HL-60/S4 treated with retinoic acid at 250 ng/mL for 4 days and 3 days (cell line): ENCODE measurements around the gene GALNT18.

Experiments used
- in situ Hi-C: fragments of 300-500 bp; cut with MboI; formaldehyde crosslinking; loops from 2 replicates; pipeline ENCODE4 v1.7.0; 2022; ENCODE audit warnings: low sequenced_read_pairs

Gene GALNT18

GRCh38 chr11:11621573-11622339 lies at the start of gene GALNT18:
GALNT18 (minus strand) TSS chr11:11622005.
- in situ Hi-C loops = no loop called here

DNA sequence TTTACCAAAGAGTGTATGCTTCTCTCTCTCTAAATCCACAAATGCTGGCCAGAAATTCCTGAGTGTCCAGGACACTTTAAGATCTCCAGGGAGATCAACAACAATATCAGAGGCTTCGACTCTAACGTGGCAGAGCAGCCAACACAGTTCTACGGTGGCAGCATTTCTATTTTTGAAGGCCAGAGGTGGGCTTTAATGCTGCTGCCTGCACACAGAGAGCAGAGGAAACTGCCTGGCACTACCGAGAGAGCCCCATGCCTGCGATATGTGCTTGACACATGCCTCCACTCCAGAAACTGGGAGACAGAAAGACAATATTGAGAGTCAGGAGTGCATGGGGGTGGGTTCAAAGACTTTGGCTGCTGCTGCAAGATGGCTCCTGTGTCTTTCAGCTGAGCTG lies 48.8 kb upstream of the GALNT18 start:
- in situ Hi-C loops = no loop called here

- in situ Hi-C loops = no loop called here
Observed at GRCh38 chr11:11669233-11669846, 47.5 kb upstream of the GALNT18 start.

DNA sequence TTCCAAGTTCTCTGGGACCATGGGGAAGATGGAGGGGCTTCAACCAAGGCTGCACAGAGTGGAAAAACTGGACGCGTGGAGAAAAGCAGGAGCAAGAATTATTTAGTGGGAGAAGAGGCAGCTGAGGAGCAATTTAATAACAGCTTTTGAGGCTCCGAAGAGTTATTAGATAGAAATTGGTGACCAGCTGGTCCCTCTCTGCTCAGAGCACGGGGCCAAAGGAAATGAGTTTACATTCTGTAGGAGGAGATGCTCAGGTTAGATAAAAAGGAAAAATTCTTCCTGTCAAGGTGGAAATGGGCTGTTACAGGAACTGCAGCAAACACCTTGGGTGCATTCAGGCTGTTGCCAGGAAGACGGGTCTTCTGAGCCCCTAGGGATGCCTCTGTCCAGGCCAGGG lies 47.0 kb upstream of the GALNT18 start:
- in situ Hi-C loops = no loop called here

GRCh38 chr11:11668274-11668673 lies 46.5 kb upstream of the GALNT18 start:
- in situ Hi-C loops = no loop called here

GRCh38 chr11:11667056-11667455 lies 45.3 kb upstream of the GALNT18 start:
- in situ Hi-C loops = no loop called here

DNA sequence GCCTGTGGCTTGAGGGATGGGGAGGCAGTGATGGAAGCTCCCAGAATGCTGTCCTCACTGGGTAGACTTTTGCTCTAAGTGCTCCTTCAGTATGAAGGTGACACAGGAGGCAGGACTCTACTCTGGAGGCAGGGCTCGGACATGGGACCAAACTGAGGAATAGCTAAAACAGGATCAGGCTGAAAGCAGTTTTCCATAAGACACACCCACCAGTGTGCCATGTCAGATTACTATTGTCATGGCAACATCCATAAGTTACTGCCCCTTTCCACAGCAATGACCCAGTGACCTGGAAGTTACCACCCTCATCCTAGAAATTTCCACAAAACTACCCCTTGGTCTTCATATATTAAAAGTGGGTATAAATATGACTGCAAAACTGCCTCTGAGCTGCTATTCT lies 43.6 kb upstream of the GALNT18 start:
- in situ Hi-C loops = no loop called here

DNA sequence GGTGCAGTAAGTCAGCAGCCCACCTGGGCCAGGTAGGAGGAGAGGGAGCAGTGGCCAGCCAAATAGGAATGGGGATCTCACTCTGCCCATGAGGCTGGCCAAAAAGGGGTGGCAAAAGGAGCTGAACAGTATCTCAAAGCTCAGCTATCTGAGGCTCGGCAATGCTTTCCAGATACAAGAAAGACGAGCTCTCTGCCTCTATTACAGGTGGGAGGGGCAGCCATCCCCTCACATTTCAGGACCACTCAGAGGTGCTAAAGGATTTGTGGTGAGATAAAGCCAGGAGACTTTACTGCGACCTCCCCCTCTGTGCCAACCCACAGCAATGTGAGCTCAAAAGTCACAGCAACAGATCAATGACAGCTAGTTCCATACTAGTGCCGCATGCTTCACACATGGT lies 42.1 kb upstream of the GALNT18 start:
- in situ Hi-C loops = no loop called here

- in situ Hi-C loops = no loop called here
Observed at GRCh38 chr11:11662578-11662977, 40.8 kb upstream of the GALNT18 start.

- in situ Hi-C loops = no loop called here
Observed at GRCh38 chr11:11661326-11662040, 39.7 kb upstream of the GALNT18 start.

DNA sequence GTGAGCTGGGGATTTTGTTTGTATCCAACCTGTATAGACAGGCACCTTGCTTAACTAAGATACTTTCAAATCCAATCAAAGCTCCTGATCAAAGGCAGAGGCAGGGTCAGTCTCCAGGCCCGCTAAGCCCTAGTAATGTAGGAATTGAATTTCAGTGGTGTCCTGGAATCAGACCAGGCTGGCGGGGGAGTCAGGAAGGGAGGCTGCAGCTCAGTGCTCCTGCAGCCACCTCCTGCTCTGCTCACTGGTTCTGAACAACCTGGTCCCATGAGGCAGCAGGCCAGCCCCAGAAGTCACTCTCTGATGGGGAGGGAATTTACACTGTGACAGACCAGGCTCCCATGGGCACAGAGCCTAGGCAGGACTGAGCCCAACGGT lies 38.5 kb upstream of the GALNT18 start:
- in situ Hi-C loops = no loop called here

DNA sequence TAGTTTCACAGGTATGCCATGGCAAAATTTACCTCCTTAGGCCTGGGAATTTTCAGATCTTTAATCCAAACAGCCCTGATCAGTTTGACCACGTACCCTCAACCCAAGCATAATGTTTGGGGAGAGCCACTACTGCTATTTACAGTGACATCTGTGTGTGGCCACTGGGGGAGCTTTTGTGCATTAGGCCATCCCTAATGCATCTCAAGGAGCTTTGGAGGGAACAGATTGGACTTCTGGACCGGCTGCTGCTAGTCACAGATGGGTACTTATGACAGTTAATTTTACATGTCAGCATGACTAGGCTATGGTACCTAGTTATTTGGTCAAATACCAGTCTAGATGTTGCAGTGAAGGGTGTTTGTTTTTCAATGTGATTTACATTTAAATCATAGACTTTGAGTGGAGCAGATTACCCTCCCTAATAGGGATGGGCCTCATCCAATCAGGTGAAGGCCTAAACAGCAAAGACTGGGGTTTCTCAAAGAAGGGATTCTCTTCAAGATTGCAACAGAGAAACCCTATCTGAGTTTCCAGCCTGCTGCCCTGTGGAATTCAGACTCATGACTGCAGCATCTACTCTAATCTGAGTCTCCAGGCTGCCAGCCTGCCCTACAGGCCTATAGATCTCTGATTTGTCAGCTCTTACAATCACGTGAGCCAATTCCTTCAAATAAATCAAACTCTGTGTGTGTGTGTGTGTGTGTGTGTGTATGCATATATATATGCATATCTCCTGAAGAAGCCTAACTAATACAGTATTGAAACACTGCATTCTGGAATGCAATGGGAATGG lies 38.0 kb upstream of the GALNT18 start:
- in situ Hi-C loops = no loop called here

- in situ Hi-C loops = no loop called here
Observed at GRCh38 chr11:11657218-11657955, 35.6 kb upstream of the GALNT18 start.

DNA sequence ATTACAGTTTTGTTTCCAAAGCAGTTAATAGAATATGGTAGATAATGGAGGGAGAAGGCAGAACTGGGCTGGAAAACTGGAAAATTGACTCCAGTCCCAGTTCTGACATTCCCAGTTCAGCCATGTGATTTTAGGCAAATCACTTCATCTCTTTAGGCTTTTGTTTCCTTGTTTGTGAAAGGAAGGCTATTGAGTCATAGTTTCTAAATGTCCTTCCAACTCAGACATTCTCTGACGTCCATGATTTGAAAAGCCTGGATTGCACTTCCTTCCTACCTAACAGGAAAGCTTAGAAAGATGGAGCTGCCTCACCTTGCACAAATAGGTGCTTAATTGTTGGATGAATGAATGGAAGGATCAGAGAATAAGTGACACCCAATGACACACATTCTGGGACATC lies 19.8 kb upstream of the GALNT18 start:
- in situ Hi-C loops = no loop called here

GRCh38 chr11:11640996-11641395 lies 19.2 kb upstream of the GALNT18 start:
- in situ Hi-C loops = no loop called here

DNA sequence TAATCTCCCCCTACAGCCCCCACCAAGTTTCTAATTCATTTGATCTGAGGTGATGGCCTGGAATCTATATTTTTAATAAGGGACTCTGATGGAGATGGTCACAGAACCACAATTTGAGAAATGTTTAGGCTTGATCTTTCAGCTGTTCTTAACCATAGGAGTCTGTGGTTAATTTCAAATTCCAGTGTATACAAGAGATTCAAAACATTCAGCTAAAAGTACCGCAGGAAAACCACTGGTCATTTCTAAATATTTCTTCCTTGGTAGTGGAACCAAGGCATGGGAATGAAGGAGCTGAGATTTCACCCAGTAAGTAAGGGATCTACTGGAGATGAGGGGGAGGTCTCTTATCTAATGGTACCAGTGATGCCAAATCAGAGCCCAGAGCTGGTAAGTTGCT lies 18.3 kb upstream of the GALNT18 start:
- in situ Hi-C loops = no loop called here

GRCh38 chr11:11636671-11637070 lies 14.9 kb upstream of the GALNT18 start:
- in situ Hi-C loops = no loop called here

DNA sequence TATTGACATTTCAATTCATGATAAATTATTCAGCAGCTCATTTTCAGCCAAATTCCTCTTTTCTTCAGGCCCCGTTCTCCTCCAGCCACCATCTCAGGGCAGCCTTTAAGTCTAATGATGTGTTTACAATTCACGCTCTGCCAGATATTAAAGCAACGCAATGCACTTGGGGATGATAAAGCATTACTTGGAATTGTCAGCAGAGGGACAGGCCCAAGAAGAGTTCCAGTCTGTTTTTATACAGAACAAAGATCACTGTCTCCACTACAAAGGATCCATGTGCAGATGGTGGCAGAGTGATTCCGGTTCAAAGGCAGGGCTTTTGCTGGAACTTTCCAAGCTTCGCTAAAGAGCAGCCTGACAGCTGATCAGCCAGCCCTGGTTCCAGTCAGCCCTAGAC lies 13.6 kb upstream of the GALNT18 start:
- in situ Hi-C loops = no loop called here

DNA sequence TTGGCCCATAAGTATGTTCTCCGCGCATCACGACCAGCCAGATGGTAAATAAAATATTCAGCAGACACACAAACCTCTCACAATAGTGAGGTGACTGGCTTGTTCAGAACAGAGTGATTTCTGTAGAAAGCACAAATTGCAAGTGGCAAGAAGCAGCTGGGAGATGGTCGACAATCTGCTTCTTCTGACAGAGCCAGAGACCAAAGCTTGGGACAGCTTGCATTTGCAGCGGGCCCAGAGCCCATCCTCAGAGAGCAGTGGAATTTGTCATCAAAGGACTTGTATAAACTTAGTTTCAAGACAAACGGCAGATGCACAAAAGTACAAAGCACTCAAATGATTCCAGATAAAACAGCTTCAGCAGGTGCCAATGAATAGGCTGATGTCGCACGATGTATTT lies 7.6 kb upstream of the GALNT18 start:
- in situ Hi-C loops = no loop called here

- in situ Hi-C loops = no loop called here
Observed at GRCh38 chr11:11628651-11629050, 6.8 kb upstream of the GALNT18 start.

GRCh38 chr11:11626128-11626527 lies 4.3 kb upstream of the GALNT18 start:
- in situ Hi-C loops = no loop called here
